GM19043 (cell line): ENCODE measurements around the gene HYAL3.
"Not testable (repeated sequence)": the region's sequence is repeated elsewhere in the genome, so short reads cannot be mapped to it uniquely, and the experiment has no call there.

ENCODE experiments used
- ATAC-seq: cut with Tn5 transposase; IDR thresholded peaks from one replicate; pipeline ENCODE4 v1.9.1; 2021; ENCODE audit warnings: low read depth; ENCODE audit not compliant: unreplicated experiment

Gene HYAL3

GRCh38 chr3:50260942-50261441 lies 38.2 kb downstream of the HYAL3 start:
- ATAC-seq, result no peak

GRCh38 chr3:50260027-50260941 lies 38.9 kb downstream of the HYAL3 start:
- peak; percentile 86 for ATAC-seq

- ATAC-seq, result peak; percentile 15
These were observed 39.7 kb downstream of the HYAL3 start for GRCh38 chr3:50259432-50260026.

DNA sequence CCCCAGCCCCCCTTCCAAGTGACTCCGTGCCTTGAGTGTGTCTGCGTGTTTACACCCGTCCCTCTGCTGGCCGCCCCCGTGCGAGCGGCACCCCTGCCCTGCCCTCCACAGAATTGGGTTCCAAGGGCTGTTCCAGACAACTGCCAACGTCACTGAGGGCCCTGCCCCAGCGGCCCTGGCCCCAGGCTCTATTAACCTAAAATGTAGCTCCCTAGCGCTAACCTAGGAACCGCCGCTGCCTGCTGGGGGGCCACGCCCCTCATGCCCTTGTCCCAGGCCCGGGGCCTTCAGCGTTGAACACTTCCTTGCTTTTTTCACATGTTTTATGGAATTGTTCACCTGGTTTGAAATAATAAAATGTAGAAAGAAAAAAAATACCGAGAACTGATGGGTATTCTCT lies 40.2 kb downstream of the HYAL3 start:
- no peak for ATAC-seq

DNA sequence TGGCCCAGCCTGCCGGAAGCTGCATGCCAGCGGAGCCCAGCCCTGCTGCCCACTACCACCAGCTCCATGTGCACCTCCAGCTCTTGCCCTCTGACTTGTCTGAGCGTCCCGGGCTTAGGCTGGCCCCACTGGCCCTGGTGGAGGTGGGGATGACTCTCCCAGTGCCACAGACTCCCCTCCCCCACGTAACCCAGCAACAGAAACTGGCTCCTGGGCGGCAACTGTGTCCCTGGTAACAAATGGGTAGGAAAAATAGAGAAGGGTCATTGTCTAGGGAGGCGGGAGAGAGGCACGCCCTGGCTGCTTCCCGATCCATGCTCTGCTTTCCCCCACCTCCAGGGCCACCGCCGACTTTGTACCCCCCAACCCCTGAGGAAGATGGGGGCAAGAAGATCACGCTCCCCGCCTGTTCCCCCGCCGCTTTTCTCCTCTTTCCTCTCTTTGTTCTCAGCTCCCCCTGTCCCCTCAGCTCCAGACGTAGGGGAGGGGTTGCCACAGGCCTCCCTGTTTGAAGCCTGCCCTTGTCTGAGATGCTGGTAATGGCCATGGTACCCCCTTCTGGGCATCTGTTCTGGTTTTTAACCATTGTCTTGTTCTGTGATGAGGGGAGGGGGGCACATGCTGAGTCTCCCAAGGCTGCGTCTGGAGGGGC lies 41.0 kb downstream of the HYAL3 start:
- no peak for ATAC-seq

DNA sequence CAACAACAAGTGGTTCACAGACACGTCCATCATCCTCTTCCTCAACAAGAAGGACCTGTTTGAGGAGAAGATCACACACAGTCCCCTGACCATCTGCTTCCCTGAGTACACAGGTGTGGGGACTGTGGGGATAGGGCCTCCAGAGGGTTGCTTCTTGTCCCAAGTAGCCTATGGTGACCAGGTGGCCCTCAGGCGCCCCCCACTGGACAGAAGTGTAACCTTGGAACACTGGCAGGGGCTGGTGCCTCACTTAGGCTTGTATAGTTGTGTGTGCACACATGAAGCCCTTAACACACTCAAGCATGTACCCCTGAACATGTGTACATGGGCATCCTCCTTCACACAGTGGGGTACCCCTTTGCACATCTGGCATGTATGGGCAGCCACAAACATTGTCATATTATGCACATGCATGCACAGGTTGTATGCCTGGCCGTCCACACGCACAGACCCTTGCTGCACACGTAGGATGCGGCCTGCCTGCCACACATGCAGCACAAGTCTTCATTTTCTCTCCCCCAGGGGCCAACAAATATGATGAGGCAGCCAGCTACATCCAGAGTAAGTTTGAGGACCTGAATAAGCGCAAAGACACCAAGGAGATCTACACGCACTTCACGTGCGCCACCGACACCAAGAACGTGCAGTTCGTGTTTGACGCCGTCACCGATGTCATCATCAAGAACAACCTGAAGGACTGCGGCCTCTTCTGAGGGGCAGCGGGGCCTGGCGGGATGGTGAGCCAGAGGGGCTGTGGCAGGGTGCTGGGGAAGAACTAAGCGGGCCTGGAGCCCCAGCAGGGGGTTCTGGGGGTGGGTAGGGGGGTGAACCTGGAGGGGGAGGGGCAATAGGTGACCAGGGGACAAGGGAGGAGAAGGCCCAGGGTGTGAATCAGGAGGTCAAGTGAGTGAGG lies 42.0 kb downstream of the HYAL3 start:
- no peak for ATAC-seq

DNA sequence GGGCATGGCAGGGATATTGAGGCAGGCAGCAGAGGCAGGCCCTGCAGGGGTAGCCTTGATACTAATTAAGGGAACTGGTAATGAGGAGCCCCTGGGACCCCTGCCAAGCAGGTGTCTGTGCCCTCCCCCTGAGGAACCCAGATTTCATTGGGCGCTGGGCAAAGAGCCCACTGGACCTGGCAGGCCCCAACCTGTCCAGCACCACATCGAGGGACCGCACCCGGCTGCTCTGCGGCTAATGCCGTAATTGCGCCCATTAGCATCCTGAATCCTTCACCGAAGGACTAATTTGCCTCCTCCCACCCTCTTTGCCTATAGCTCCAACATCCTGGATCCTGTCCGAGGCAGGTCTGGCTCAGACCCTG lies 44.0 kb downstream of the HYAL3 start:
- ATAC-seq, result no peak

GRCh38 chr3:50254577-50255250 lies 44.5 kb downstream of the HYAL3 start:
- no peak for ATAC-seq

DNA sequence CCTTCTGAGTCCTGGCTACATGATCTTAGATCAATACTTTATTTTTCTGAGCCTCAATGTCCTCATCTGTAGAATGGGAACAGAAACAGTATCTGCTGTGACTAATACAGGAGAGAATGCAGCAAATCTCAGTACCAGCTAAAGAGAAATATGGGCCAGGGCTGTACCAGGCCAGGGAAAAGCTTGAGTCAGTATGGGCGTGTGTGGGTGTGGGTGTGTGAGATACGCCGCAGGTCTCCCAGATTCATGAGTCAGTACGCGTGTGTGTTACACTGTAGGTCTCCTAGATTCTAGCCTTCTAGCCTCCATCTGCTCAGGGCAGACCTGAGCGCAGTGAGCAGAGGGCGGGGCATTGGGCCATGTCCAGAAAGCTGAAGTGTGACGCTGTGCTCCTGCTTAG lies 48.0 kb downstream of the HYAL3 start:
- no peak for ATAC-seq

GRCh38 chr3:50250514-50250913 lies 48.7 kb downstream of the HYAL3 start:
- ATAC-seq, result no peak

DNA sequence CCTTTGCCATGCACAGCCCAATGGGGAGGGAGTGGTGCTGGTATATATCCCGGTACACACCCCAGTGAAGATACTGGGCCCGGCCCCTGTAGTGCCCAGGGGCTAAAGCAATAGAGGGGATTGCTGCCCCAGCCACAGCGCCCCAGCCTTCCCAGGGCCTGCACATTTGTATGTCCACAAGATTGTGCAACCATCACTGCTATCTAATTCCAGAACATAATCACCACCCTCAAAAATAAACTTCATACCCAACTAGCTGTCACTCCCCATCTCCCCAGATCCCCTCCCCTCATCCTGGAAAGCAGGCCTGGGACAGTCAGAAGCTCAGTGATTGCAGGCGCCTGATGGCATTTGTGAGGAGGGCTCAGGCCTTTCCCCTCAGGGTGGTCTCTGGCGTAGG lies 49.7 kb downstream of the HYAL3 start:
- ATAC-seq, result no peak

DNA sequence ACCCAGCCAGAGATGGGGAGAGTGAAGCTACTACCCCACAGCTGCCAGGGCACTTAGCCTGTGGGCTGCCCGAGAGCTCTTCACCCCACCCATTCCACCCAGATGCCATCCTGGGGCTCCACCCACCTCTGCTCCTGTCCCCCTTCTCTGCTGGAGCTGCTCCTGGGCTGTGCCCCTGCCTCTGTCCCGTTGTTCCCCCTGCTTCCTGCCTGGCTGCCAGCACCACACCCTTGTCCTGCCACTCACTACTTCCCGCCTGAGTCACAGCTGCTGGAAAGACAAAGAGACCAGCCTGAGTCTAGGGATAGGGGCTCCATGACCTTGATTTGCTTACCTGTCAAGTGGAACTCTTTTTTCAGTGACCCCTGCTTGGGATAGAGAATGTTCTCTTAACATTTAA lies 50.8 kb downstream of the HYAL3 start:
- no peak for ATAC-seq

- ATAC-seq, result peak; percentile 52
These were observed 52.7 kb downstream of the HYAL3 start for GRCh38 chr3:50246517-50246954.

- peak; percentile 68 for ATAC-seq
These were observed 53.2 kb downstream of the HYAL3 start for GRCh38 chr3:50245831-50246516.

DNA sequence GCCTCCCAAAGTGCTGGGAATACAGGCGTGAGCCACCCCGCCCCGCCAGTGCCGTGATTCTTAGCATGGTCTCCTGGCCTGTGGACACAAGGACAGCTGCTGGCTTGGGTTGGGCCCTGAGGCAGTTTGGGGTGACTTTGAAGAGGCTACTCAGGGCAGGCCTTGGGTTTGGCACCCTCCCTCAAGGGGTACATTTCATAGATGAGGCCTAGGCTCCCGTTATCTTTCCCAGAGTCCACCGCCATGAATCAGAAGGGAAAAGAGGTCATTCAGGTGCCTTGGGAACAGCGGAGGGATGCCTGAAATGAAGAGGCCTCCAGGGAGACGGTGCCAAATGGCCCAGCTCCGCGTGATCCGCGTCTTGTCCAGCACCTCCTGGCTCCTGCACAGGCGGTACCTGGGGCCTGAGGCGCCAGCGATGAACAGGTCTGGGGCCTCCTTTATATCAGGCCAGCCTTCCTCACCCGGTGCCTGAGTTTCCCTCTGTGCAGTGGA lies 53.9 kb downstream of the HYAL3 start:
- no peak for ATAC-seq

DNA sequence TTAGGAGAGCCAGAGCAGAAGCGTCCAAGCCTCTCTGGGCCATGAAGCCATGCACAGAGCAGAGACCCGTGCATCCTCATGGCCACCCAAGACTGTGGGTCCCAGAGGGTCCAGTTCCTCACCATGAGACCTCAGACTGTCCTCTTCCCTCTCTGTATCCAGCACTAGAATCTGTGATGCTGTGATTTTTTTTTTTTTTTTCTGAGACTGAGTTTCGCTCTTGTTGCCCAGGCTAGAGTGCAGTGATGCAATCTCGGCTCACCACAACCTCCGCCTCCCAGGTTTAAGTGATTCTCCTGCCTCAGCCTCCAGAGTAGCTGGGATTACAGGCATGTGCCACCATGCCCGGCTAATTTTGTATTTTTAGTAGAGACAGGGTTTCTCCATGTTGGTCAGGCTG lies 54.4 kb downstream of the HYAL3 start:
- ATAC-seq, result not testable (repeated sequence)

DNA sequence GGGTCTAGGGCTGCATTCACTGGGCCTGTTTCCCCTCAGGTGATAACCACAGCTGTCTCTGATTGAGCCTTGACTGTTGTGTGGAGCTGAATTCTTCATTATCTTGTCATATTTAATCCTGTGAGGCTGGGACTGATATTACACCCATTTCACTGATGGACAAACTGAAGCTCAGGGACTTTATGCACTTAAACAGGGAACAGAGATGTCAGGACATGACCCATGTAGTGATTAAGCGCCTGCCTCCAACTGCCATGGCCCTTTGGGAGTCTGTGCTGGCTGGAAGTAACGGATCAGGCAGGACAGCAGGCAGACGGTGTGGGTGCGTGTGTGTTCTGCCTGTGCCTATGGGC lies 55.7 kb downstream of the HYAL3 start:
- ATAC-seq, result no peak

GRCh38 chr3:50242851-50243542 lies 56.2 kb downstream of the HYAL3 start:
- no peak for ATAC-seq
